ENCODE data around the gene TSSK2. TPM values are rescaled to one million over a fixed set of nuclear protein-coding genes. Genes with fewer than 3 reads are reported as not detected.
A peak's percentile ranks its signal among the peaks of the same experiment; 100 is the strongest.

TSSK2 gene
- total RNA-seq, 2 experiments from 2014 or later, result not detected

DNA sequence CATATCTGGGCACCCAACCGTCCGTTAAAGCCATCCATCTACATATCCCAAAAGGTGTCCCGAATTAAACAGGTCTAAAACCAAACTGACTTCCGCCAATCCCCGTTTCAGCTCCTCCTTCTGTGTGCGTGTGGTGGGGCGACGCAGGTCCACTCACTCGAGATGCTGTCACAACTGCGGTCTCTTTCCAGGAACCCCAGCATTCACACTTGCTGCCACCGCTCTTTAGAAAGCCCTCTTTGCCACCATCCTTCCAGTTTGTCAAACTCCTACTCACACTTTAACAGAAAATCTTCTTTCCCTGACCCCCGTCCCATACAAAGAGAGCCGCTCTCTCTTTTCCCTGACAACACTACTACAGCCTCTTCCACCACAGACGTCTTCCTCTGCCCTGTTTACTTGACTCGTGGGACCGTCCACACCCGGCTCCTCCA, 12.9 kb downstream of the TSSK2 start:
- Histone ChIP-seq H3K9me3 (ENCODE audit: low read length) (no peaks in the 10 kb centered on the region), H2AFZ (ENCODE audit: low read length) (peak overlapping the region; percentile 37; the same call in 1 of the 2 replicates), H3K4me2 (ENCODE audit: low read length) (peak overlapping the region; percentile 77), H3K36me3 (ENCODE audit: insufficient read depth, low read length) (peaks cover 30% of the 10 kb centered on the region; the same call in 1 of the 2 replicates), H3K4me1 (ENCODE audit: insufficient read depth, low read length, poor library complexity, severe bottlenecking) (peaks cover 9% of the 10 kb centered on the region), H3K79me2 (ENCODE audit: insufficient read depth, low read depth, low read length) (peaks cover 13% of the 10 kb centered on the region; the same call in 1 of the 2 replicates), H4K20me1 (ENCODE audit: insufficient read depth, low read length) (no peaks in the 10 kb centered on the region), H3K4me3 (ENCODE audit: low read depth, low read length, poor library complexity, severe bottlenecking) (peak overlapping the region; percentile 84), H3K9me2 (ENCODE audit: insufficient read depth, low read length) (no peaks in the 10 kb centered on the region), H3K27ac (ENCODE audit: low read depth, low read length, poor library complexity, severe bottlenecking) (no peak overlapping the region)
- DNase-seq (ENCODE audit: low spot score), result peak; percentile 17
- CTCF ChIA-PET (ENCODE audit: unreplicated experiment), result interaction anchor here (0.8 to 0.9 kb wide), 2 partner anchors 26 to 33 kb away, joined by 3 read pairs; no protein-coding TSS in a partner anchor
- TF ChIP-seq CTCF (conservative IDR thresholded peaks at IDR 0.05; ENCODE audit: low read length) (no peak), EZH2phosphoT487 (IDR thresholded peaks at IDR 0.05; ENCODE audit: borderline replicate concordance, low read depth, low read length) (no peak)
- POLR2A ChIA-PET, result interaction anchor here (0.9 to 2.6 kb wide), 6 partner anchors 11 to 859 kb away, joined by 3 to 8 read pairs (median 4); partner anchors contain the start of gene SLC25A1
- intact Hi-C loops (cut with micrococcal nuclease; ENCODE audit: unreplicated experiment), result loop anchor here (1.0 to 10.0 kb wide), 2 partner anchors 59 to 291 kb away; partner anchors contain the start of genes HIRA and MRPL40
- BruUV-seq (replicated peaks), result TSS peak; percentile 79

GRCh38 chr22:19146215-19146968, 15.3 kb downstream of the TSSK2 start:
- Histone ChIP-seq H3K36me3 (ENCODE audit: insufficient read depth, low read length) (peaks cover 8% of the 10 kb centered on the region; the same call in 1 of the 2 replicates), H2AFZ (ENCODE audit: low read length) (no peak overlapping the region), H3K4me3 (ENCODE audit: low read depth, low read length, poor library complexity, severe bottlenecking) (no peak overlapping the region), H3K9me3 (ENCODE audit: low read length) (no peaks in the 10 kb centered on the region), H3K4me1 (ENCODE audit: insufficient read depth, low read length, poor library complexity, severe bottlenecking) (peaks cover 9% of the 10 kb centered on the region), H4K20me1 (ENCODE audit: insufficient read depth, low read length) (no peaks in the 10 kb centered on the region), H3K4me2 (ENCODE audit: low read length) (no peak overlapping the region), H3K9me2 (ENCODE audit: insufficient read depth, low read length) (no peaks in the 10 kb centered on the region), H3K79me2 (ENCODE audit: insufficient read depth, low read depth, low read length) (peaks cover 13% of the 10 kb centered on the region; the same call in 1 of the 2 replicates), H3K27ac (ENCODE audit: low read depth, low read length, poor library complexity, severe bottlenecking) (no peak overlapping the region)
- POLR2A ChIA-PET, result interaction anchor here (0.6 to 0.7 kb wide), 3 partner anchors 20 to 773 kb away, joined by 3 to 5 read pairs (median 3); no protein-coding TSS in a partner anchor
- intact Hi-C loops (cut with micrococcal nuclease; ENCODE audit: unreplicated experiment), result loop anchor here (10.0 kb wide), 1 partner anchor 288 kb away; the partner anchor contains the start of genes HIRA and MRPL40
- 0 out of 2 replicates have a peak, but pooled peaks have one; percentile 21 for TF ChIP-seq CTCF (conservative IDR thresholded peaks at IDR 0.05; ENCODE audit: low read length)
- no peak for TF ChIP-seq EZH2phosphoT487 (IDR thresholded peaks at IDR 0.05; ENCODE audit: borderline replicate concordance, low read depth, low read length)
- BruUV-seq (replicated peaks), result no TSS peak
- DNase-seq (ENCODE audit: low spot score), result no peak
- CTCF ChIA-PET (ENCODE audit: unreplicated experiment), result no interaction called here
